GM23248 (cell line): Measurements from ENCODE around the gene TTC28.

Experiments
- EZH2 ChIP-seq: fragments of 200-600 bp; sonication (generic); IDR thresholded peaks from 2 replicates; pipeline ENCODE4 v1.6.1; 2018; ENCODE audit warnings: antibody characterized with exemption, mild to moderate bottlenecking; ENCODE audit not compliant: insufficient read depth, poor library complexity, severe bottlenecking
- EZH2phosphoT487 ChIP-seq: fragments of 200-600 bp; sonication (generic); IDR thresholded peaks from 2 replicates; pipeline ENCODE4 v1.6.1; 2018; ENCODE audit warnings: antibody characterized with exemption, moderate library complexity, mild to moderate bottlenecking, low read depth; ENCODE audit not compliant: insufficient read depth

DNA sequence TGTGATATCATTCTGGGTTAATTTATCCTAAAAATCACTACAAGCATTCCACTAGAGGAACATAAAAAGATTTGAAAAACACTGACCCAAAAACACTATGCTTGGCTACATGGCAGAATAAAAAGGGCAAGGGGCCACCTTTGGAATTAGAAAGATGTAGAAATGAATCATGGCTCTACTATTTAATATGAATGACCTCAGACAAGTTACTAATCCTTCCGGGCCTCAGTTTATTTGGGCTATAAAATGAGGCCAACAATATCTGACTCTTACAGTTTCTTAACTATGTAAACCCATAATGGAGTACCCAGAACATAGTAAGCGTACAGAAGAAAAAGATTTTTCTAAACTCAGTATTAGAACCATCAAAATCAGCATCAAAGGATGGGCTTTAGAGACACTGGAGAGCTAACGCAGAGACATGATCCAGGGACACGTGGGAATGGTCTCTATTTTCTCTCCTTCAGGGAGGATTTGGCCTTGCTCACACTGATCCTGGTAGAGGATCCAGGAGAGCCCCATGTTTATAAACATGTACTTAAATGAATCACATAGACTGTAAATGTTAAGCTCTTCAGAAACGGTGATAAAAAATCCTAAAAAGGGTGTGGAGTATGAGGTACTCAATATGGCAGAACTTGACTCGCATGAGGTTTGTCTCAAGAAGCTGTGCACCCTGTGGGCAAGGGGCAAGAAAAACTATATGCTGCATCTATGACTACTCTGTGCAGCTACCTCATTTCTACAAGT, 472.2 kb downstream of the TTC28 start:
- TF ChIP-seq EZH2phosphoT487 (no peak), EZH2 (no peak)
